Rectal smooth muscle tissue (tissue), 1 donor: ENCODE measurements around the gene FBP2.

Experiments
- H3K27ac ChIP-seq: one replicate; pipeline ENCODE4 v1.7.0; 2013; ENCODE audit warnings: low read depth, low read length, inconsistent platforms
- H3K27me3 ChIP-seq: one replicate; pipeline ENCODE4 v1.7.0; 2013; ENCODE audit warnings: low read length; ENCODE audit not compliant: control insufficient read depth, insufficient read depth
- H3K36me3 ChIP-seq: one replicate; pipeline ENCODE4 v1.7.0; 2013; ENCODE audit warnings: low read length; ENCODE audit not compliant: control insufficient read depth, insufficient read depth
- H3K4me1 ChIP-seq: one replicate; pipeline ENCODE4 v1.7.0; 2013; ENCODE audit warnings: low read length; ENCODE audit not compliant: control insufficient read depth, insufficient read depth
- H3K4me3 ChIP-seq: one replicate; pipeline ENCODE4 v1.7.0; 2013; ENCODE audit warnings: low read length
- H3K9ac ChIP-seq: one replicate; pipeline ENCODE4 v1.7.0; 2013; ENCODE audit warnings: low read length

The FBP2 gene

DNA sequence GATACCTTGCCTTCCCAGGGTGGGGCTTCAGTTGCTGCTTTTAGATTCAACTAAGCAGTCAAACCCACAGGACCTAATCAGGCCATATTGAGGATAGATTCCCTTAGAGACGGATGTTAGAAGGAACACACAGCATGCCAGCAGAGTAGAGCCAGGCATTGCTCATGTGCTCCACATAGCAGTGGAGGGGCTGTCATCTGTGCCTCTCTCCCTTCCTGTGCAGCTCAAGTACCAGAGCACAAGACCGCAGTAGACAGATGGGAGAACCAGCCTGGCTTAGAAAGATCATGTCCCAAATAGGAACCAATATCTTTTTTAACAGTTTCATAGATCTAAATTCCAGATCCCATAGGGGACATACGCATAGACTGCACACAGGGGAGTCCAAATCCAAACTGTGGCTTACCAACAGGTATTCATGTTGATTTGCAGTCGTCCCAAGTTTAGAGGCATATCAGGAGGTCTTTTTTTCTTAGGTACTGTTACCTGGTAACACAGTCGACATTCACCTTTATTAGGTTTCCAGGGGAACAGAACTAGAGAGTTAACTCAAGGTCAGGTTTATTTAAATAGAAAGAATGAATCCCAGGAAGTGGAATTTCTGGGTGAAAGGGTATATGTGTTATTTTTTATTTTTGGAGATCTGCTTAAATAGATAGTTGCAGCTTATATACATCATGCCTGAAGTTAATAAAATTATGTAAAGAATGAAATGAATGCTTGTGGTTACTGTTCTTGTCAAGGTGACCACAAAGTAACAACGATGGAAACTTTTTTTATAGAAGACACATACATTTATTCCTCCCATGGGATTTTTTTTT is 82.3 kb downstream of the FBP2 start:
- Histone ChIP-seq H3K4me3 (no peak overlapping the region), H3K36me3 (no peaks in the 10 kb centered on the region), H3K4me1 (no peaks in the 10 kb centered on the region), H3K27ac (no peak overlapping the region), H3K27me3 (no peaks in the 10 kb centered on the region), H3K9ac (no peak overlapping the region)
